IPS DF 19.7 (cell line): ENCODE data around the gene GCM1.

Experiments
- DNase-seq: peaks from one replicate; pipeline ENCODE4 v3.0.0-alpha.2; 2013; ENCODE audit warnings: low read depth, low spot score

GCM1 gene

DNA sequence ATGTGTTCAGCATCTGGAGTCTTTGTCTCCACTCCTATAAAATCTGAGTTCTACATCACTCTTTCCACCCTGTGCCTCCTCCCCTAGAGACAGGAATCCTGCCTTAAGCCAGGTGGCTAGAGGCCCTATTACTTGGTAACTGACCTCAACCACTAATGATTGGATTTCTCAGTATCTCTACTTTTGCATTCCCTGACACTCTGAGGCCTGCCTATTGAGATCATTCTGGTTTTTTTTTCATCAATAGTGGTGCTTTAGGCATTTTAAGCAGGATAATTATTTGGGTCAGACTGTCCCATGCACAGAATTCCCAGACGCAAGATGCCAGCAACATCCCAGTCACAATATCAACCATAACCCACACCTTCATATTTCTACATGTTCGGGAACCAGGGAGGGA is 3.9 kb upstream of the GCM1 start:
- no peak for DNase-seq

GRCh38 chr6:53151676-53152075 is 3.0 kb upstream of the GCM1 start:
- peak; percentile 47 for DNase-seq

- DNase-seq = no peak
Observed at GRCh38 chr6:53144802-53145201, 3.8 kb downstream of the GCM1 start.

GRCh38 chr6:53143710-53144109 is 4.9 kb downstream of the GCM1 start:
- no peak for DNase-seq

DNA sequence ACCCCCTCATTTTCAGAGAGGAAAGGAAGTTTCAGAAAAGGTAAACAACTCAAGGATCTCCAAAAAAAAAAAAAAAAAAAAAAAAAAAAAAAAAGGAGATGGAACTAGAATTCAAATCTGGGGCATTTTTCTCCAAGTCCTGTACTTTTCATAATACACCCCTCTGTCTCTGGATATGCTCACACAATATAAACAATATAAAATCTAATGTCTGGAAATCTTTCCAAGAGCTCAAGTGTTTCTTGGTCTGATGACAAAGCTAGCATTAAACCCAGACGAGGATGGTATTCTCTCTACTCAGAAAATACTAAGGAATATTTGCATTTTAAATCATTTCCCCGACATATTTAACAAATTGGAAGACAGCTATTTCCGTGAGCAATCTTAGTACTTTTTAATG is 5.8 kb downstream of the GCM1 start:
- DNase-seq = no peak

- DNase-seq = no peak
Observed at GRCh38 chr6:53139841-53140413, 8.7 kb downstream of the GCM1 start.

GRCh38 chr6:53136000-53136609 is 12.5 kb downstream of the GCM1 start:
- no peak for DNase-seq

- DNase-seq = no peak
Observed at GRCh38 chr6:53134601-53135235, 13.9 kb downstream of the GCM1 start.

DNA sequence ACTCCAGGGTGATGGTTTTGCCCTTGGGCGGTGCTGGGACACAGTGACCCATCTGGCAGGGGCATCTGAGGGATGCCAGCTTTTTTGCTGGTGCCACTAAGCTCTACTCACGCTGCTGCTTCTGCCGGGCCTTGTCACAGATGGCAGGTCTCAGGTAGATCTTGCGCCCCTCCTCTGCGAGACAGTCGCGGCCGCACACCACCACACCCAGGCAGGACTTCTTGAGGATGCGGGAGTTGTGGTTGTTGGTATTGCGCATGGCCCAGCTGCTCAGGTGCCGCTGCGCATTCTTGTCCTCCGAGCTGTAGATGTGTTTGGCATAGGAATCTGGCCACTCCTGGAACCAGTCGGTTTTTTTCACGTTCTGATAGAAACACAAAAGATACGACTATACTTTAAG is 14.7 kb downstream of the GCM1 start:
- no peak for DNase-seq

DNA sequence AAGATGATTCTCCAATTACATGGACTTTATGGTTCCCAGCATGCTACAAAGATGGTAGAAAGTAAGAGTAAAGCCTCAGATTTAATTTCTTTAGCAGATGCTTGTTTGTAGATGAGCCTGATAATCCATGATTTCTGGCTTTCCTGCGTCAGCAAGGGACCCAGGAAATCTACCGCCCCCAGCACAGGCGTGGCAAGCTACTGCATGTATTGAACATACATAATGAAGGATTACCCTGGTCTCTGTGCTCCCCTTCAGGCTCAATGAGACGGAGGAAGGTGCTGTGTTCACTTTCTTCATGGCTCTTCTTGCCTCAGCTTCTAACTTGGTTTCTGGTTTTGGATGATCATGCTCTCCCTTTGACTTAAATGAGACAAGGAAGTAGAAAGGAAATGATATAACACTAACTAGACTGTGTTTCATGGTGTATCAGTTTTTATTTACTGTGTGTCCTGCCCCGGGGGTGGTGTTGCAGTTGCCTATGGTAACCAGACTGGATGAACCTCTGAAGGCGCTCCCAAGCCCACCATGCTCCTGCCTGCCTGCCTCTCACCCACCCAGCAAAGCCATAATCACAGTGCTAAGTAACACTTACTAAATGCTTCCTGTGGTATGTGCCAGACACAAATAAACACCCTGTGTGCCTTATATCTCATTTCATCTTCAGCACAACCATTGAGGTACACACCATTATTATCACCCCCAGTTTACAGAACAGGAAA is 17.9 kb downstream of the GCM1 start:
- DNase-seq = no peak

DNA sequence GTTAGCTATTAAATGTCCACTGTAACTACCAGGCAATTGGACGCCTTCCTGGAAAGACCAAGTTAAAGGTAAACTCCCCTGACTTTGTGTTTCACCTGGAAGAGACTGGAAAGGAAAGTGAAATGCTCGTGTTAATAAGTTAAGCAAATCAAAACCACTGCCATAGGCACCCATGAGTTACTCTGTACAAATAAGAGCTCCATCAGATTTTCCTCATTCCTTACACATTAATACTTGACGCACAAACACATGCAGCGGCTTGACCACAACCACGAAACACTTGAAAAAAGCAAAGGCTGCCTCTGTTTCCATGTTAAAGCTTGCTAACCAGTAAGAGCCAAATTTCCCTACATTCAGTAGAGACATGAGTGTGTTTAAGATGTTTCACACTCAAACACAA is 19.8 kb downstream of the GCM1 start:
- no peak for DNase-seq

DNA sequence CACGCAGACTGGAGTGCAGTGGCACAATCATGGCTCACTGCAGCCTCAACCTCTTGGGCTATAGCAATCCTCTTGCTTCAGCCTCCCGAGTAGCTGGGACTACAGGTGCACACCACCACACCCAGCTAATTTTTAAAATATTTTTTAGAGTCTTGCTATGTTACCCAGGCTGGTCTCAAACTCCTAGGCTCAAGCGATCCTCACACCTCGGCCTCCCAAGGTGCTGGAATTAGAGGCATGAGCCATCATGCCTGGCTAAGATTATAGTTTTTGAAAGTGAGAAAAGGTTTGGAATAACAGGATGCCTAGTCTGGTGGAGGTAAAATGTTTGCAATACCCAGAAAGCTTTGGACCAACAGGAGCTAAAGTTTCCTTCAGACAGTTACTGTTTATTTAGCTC is 23.4 kb downstream of the GCM1 start:
- no peak for DNase-seq

- DNase-seq = no peak
Observed at GRCh38 chr6:53124131-53124800, 24.4 kb downstream of the GCM1 start.

GRCh38 chr6:53119772-53120409 is 28.8 kb downstream of the GCM1 start:
- DNase-seq = peak; percentile 63

DNA sequence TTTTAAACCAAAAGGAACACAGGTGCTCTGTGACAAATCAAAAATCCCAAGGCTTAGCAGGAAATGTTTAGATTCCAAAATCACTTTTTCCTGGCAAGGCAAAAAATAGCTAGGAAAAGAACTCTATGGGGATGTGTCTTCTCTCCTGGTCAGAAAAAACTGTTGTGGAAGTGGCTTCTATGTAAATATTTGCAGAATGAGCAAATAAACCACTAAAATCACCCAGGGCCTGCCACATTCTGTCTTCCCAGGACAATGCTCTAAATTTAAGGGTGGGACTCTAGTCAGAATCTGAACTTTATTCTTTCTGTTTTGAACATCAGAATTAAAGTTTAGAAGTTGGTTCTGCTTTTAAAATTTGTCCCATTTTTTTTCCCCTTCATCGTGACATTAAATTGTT is 29.3 kb downstream of the GCM1 start:
- no peak for DNase-seq

DNA sequence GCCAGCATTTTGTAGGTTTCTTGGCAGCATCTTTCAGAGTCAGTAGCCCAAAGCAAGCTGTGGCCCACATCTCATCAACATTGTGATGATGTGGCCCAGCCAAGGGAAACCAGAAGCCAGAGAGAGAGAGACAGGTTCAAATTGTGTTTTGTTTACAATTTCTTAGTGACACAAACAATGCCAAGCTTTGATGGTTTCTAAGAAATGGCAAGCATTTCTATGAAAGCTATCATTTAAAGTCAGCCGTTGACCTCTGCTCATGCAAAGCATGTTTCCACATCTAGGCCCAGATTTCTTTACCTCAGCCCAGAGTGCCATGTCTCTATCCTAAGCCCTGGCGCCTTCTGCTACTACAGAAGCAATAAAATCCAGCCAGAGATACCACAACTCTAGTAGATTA is 32.9 kb downstream of the GCM1 start:
- DNase-seq = no peak

DNA sequence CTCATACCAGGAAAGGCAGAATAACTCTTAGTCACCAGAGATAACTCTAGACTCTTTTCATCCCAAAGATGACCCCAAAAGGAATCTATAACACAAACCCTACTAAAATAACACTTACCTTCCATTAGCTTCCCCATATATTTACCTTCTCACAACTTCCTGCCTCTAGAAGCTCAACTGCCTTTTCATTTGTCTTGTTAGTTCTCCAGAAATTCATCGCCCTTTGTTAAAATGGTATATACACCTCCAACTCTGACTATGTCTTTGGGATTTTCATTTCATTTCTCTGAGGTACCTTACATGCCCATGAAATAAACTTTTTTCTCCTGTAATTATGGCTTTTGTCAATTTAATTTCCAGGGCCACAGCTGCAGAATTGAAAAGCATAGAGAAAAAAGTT is 33.5 kb downstream of the GCM1 start:
- DNase-seq = no peak

GRCh38 chr6:53113742-53114141 is 34.9 kb downstream of the GCM1 start:
- no peak for DNase-seq

- no peak for DNase-seq
Observed at GRCh38 chr6:53112871-53113270, 35.8 kb downstream of the GCM1 start.

- DNase-seq = no peak
Observed at GRCh38 chr6:53112404-53112803, 36.2 kb downstream of the GCM1 start.

DNA sequence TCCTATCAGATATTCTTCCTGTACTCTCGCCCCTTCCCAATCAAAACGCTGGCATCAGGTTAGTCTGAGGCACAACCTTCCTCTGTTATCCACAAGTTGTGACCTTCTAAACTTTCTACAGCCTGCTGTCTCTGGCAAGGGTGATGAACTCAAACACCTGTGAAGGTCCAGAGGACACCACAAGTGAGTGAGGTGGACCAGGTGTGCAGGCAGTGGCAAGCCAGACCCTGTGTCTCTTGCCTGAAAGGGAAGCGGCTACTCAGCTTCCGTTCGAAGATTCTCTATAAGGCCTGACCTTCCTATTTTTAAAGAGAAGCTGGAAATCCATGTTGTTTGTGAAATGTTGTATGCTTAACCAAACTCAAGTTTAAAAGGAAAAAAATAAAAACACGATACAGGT is 36.8 kb downstream of the GCM1 start:
- DNase-seq = no peak

DNA sequence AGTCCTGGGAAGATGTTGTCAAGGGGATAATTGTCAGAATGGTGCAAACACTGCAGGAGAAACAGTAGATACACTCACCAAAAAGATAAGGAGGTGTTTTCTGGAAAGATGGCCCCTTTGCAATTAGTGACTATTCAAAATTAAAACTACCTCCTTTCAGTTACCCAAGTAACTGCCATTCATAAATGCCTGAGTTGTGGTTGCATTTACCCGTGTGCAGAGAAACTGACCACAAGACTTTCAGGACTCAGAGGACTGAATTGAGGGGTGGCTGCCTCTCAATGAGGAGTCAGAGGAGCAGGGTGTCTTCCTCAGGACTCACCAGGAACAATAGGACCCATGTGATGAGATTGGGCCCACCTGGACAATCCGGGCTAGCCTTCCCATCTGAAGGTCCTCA is 39.0 kb downstream of the GCM1 start:
- DNase-seq = no peak
